NOMO-1 treated with DMSO at 0.1 percent for 48 hours (cell line): ENCODE results near the gene ATL2.

Experiments
- DNase-seq: peaks from one replicate; lab custom pipeline; 2025; ENCODE audit not compliant: unreplicated experiment; lab: John Stamatoyannopoulos, UW

ATL2 gene

DNA sequence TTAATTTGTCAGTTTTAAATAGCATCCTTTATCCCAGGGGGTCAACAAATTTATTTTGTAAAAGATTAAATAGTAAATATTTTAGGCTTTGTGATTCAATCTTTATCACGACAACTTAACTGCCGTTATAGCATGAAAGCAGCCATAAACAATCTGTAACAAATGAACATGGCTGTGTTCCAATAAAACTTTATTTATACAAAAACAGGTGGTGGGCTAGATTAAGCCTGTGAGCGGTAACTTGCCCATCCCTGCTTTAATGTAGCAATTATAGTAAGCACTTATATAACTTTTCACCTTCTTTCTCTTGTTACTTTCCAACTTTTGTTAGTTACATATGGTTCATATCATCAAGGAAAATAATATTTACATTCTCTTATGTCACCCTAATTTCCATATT, 121.9 kb downstream of the ATL2 start:
- no peak for DNase-seq

DNA sequence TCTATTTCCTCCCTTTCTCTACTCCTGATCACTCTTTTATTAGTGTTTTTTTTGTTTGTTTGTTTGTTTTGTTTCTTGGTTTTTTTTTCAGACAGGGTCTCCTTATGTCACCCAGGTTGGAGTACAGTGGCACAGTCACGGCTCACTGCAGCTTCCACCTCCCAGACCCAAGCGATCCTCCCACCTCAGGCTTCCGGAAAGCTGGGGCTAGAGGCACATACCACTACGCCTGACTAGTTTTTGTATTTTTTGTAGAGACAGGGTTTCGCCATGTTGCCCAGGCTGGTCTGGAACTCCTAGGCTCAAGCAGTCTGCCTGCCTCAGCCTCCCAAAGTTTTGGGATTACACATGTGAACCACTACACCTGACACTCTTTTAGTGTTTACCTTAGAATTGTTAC, 122.3 kb downstream of the ATL2 start:
- no peak for DNase-seq

DNA sequence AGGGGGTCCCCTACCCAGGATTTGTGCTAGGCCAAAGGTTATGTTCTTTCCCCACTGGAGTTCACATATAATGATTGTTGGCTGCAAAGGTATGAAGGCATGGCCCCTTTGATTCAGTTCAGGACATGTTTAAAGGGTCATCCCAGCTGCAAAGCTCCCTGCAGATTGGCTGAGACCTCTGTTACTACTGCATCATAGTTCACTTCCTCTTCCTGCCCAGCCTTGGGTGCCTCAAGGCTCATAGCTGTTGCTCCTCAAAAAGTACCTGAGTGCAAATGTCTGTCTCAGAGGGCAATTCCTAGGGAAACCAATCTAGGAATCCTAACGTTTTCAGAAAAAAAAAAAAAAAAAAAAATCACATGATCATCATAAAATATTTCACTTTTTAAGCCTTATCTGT, 125.1 kb downstream of the ATL2 start:
- DNase-seq, result no peak

DNA sequence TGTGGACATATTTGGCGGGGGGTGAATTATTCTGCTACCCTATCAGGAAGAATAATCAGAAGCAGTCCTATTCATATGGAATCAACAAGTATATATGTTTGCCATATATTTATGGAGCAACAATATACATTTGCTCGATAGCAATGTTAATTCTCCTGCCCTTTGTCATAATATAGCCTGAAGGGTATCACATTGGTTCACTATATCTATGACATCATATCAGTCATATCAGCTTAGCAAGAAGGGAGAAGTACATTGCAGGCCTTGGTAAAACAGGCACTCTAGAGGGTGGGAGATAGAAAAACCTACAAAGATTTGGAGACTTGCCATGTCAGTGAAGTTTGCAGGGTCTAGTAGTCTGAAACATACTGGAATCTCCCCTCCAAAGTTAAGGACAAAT, 128.4 kb downstream of the ATL2 start:
- no peak for DNase-seq

DNA sequence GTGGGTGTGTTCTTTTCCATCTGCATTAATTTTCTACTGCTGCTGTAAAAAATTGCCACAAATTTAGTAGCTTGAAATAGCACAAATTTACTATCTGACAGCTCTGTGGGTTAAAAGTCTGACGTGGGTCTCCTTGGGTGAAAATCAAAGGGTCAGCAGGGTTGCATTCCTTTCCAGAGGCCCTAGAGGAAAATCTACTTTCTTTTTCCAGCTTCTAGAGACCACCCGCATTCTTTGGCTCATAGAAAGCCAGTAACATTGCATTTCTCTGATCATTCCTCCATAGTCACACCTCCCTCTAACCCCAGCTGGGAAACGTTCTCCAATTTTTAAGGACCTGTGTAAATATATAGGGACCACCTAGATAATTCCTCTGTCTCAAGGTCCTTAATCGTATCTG, 128.8 kb downstream of the ATL2 start:
- no peak for DNase-seq

DNA sequence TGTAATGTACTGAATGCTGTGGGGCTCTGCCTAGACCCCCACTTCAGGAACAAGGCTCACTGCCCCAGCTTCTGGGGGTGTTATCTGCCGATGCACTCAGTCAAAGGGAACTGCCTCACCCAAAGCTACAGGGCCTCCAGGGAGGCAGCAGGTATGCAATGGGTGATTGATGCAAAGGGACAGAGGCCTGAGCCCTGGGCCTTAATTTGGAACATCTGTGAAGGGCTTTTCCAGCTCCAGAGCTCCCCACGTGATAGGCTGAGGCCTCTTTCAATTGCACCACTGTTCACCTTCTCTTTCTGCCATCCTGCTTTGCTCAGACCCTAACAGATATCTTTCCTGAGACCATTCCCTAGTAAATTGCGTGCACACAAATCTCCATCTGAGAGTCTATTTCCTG, 131.0 kb downstream of the ATL2 start:
- DNase-seq, result no peak

DNA sequence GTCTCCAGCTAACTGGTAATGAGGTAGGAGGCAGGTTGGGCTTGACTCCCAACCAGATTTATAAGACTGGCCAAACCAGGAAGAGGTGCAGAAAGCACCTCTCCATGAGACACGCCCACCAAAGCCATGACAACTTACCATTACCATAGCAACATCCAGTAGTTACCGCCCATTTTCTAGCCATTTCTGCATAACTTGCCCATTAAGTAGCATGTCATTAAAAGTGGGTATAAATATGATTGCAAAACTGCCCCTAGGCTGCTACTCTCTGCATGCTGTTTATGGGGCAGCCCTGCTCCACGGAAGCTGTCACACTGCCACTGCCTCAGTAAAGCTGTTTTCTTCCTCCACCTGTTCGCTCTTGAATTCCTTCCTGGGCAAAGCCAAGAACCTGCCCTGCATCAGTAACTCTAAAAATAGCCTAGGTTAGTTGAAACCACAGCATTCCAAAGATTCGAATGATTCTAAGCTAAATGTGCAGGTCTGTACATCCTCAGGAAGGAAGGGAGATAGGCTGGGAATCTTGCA, 131.9 kb downstream of the ATL2 start:
- no peak for DNase-seq

DNA sequence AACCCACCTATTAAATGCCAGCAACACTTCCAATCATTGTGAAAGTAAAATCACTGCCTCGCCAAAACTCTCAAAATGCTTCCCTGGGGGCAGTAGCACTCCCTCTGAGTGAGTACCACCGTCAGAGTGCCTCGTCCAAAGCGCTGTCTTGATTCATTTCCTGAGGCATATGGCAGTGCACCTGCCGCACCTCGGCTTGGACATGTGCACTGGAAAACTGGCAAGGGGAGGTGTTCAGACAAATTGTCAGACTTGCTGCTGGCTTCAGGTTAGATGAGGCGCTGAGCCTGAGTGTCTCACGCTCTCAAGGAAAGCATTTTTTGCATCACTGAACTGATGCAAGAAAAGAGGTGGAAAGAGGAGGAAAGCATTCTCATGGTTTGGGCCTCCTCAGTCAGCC, 132.8 kb downstream of the ATL2 start:
- no peak for DNase-seq
